ENCODE results near the gene PRKCSH.

DNA sequence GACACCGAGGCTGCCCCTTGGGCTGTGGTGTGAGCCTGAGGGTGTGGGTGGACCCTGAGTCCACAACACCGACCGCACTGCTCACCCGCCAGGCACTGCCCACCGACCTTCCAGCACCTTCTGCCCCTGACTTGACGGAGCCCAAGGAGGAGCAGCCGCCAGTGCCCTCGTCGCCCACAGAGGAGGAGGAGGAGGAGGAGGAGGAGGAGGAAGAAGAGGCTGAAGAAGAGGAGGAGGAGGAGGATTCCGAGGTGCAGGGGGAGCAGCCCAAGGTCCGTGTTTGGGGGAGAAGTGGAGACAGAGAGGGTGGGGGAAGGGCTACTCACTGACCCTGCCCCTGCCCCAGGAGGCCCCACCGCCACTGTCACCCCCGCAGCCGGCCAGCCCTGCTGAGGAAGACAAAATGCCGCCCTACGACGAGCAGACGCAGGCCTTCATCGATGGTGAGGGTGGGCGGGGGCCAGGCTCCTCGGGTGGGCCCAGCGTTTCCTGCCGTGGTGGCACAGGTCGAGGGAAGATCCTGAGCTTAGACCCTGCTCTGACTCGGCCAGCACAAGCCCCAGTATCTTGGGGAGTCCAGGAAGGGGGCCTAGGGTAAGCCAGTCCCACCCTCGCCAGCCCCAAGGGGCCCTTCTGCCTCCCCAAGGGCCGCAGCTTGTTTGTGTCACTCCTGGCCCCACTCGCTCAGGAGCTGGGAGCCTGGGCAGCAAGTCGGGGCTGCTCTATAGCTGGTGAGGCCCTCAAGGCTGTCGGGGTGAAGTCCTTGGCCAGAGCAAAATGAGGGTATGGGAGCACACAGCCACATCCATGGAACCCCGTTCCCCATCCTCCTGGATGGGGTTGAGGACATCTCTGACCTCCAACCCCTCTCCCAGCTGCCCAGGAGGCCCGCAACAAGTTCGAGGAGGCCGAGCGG lies 12.2 kb downstream of the PRKCSH start:
- TF ChIP-seq, protein P1, sequence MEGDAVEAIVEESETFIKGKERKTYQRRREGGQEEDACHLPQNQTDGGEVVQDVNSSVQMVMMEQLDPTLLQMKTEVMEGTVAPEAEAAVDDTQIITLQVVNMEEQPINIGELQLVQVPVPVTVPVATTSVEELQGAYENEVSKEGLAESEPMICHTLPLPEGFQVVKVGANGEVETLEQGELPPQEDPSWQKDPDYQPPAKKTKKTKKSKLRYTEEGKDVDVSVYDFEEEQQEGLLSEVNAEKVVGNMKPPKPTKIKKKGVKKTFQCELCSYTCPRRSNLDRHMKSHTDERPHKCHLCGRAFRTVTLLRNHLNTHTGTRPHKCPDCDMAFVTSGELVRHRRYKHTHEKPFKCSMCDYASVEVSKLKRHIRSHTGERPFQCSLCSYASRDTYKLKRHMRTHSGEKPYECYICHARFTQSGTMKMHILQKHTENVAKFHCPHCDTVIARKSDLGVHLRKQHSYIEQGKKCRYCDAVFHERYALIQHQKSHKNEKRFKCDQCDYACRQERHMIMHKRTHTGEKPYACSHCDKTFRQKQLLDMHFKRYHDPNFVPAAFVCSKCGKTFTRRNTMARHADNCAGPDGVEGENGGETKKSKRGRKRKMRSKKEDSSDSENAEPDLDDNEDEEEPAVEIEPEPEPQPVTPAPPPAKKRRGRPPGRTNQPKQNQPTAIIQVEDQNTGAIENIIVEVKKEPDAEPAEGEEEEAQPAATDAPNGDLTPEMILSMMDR (IDR thresholded peaks at IDR 0.05): no peak
- TF ChIP-seq, protein P2, sequence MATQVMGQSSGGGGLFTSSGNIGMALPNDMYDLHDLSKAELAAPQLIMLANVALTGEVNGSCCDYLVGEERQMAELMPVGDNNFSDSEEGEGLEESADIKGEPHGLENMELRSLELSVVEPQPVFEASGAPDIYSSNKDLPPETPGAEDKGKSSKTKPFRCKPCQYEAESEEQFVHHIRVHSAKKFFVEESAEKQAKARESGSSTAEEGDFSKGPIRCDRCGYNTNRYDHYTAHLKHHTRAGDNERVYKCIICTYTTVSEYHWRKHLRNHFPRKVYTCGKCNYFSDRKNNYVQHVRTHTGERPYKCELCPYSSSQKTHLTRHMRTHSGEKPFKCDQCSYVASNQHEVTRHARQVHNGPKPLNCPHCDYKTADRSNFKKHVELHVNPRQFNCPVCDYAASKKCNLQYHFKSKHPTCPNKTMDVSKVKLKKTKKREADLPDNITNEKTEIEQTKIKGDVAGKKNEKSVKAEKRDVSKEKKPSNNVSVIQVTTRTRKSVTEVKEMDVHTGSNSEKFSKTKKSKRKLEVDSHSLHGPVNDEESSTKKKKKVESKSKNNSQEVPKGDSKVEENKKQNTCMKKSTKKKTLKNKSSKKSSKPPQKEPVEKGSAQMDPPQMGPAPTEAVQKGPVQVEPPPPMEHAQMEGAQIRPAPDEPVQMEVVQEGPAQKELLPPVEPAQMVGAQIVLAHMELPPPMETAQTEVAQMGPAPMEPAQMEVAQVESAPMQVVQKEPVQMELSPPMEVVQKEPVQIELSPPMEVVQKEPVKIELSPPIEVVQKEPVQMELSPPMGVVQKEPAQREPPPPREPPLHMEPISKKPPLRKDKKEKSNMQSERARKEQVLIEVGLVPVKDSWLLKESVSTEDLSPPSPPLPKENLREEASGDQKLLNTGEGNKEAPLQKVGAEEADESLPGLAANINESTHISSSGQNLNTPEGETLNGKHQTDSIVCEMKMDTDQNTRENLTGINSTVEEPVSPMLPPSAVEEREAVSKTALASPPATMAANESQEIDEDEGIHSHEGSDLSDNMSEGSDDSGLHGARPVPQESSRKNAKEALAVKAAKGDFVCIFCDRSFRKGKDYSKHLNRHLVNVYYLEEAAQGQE (IDR thresholded peaks at IDR 0.05; ENCODE audit: insufficient read depth in 1 of 2, low read depth in 2 of 2, low read length in 1 of 2): no peak

Data from Panc1 (cell line).